MCF 10A (cell line): ENCODE measurements around the gene CPNE8. TPM values are rescaled to one million over a fixed set of nuclear protein-coding genes. Genes with fewer than 3 reads are reported as not detected.

Experiments
- BruUV-seq: library from RNA; stranded (reverse); fragments of 400-500 nt; replicated peaks from 2 replicates; lab custom pipeline; 2021; lab: Mats Ljungman, UMichigan
- CTCF ChIA-PET: fragments of 300-600 bp; sonication (Branson Sonifier 250); formaldehyde crosslinking; extraction: SDS; loops from one replicate; lab custom pipeline; 2021; ENCODE audit warnings: antibody characterized with exemption, inconsistent platforms; lab: Yijun Ruan, JAX
- POLR2A ChIA-PET: fragments of 300-600, 350-650 bp; sonication (Branson Sonifier 250); formaldehyde crosslinking; extraction: SDS; loops from one replicate; lab custom pipeline; 2020; ENCODE audit warnings: antibody characterized with exemption, inconsistent platforms; lab: Yijun Ruan, JAX
- DNase-seq: peaks from one replicate; pipeline ENCODE4 v3.0.0-alpha.2; 2018; ENCODE audit not compliant: unreplicated experiment
- H3K27ac Mint-ChIP-seq: one replicate; pipeline ENCODE4 v1.8.0; 2022; ENCODE audit warnings: mild to moderate bottlenecking, low read depth, mixed read lengths; ENCODE audit not compliant: unreplicated experiment
- H3K27me3 Mint-ChIP-seq: one replicate; pipeline ENCODE4 v1.8.0; 2022; ENCODE audit warnings: mixed read lengths; ENCODE audit not compliant: insufficient read depth, unreplicated experiment
- H3K36me3 Mint-ChIP-seq: one replicate; pipeline ENCODE4 v1.8.0; 2022; ENCODE audit warnings: mild to moderate bottlenecking, moderate library complexity, mixed read lengths; ENCODE audit not compliant: insufficient read depth, unreplicated experiment
- H3K4me1 Mint-ChIP-seq: one replicate; pipeline ENCODE4 v1.8.0; 2022; ENCODE audit warnings: mixed read lengths; ENCODE audit not compliant: insufficient read depth, unreplicated experiment
- H3K4me3 Mint-ChIP-seq: one replicate; pipeline ENCODE4 v1.8.0; 2022; ENCODE audit warnings: mild to moderate bottlenecking, moderate library complexity, mixed read lengths; ENCODE audit not compliant: unreplicated experiment
- H3K9me3 Mint-ChIP-seq: one replicate; pipeline ENCODE4 v1.8.0; 2022; ENCODE audit warnings: mixed read lengths; ENCODE audit not compliant: unreplicated experiment
- CTCF ChIP-seq: fragments of 200-600 bp; IDR thresholded peaks from one replicate; pipeline ENCODE4 v1.8.0; 2022; ENCODE audit warnings: antibody characterized with exemption, mild to moderate bottlenecking; ENCODE audit not compliant: unreplicated experiment
- intact Hi-C: fragments of 100-400 bp; cut with micrococcal nuclease; formaldehyde crosslinking; loops from 2 replicates; pipeline ENCODE4 v1.14.1; 2022
- total RNA-seq: library from RNA; stranded (reverse); gene quantifications from 2 replicates; pipeline ENCODE4 v1.2.3, GENCODE V29; 2022

The CPNE8 gene
- total RNA-seq, 1 experiment from 2014 or later = 17.0 TPM

- CTCF ChIA-PET = interaction anchor here (0.5 to 1.9 kb wide), 4 partner anchors 10 to 362 kb away, joined by 3 to 9 read pairs (median 3); partner anchors contain the start of gene CPNE8
- no peak overlapping the region for H3K27ac Mint-ChIP-seq
- H3K9me3 Mint-ChIP-seq = no peaks in the 10 kb centered on the region
These were observed 17.6 kb downstream of the CPNE8 start for GRCh38 chr12:38887770-38888169.

GRCh38 chr12:38886931-38887330 is 18.5 kb downstream of the CPNE8 start:
- H3K4me3 Mint-ChIP-seq = no peak overlapping the region
- H3K27me3 Mint-ChIP-seq = no peaks in the 10 kb centered on the region
- no peaks in the 10 kb centered on the region for H3K9me3 Mint-ChIP-seq
- no peak overlapping the region for H3K27ac Mint-ChIP-seq
- ChIA-PET CTCF (interaction anchor here (0.9 kb wide), 1 partner anchor 16 kb away, joined by 3 read pairs; no protein-coding TSS in a partner anchor), POLR2A (no interaction called here)
- intact Hi-C loops = no loop called here
- BruUV-seq = no TSS peak
- H3K4me1 Mint-ChIP-seq = peaks cover 25% of the 10 kb centered on the region
- TF ChIP-seq CTCF = no peak
- DNase-seq = no peak
- no peaks in the 10 kb centered on the region for H3K36me3 Mint-ChIP-seq

More at GRCh38 chr12:38887770-38888169, 17.6 kb downstream of the CPNE8 start:
- no peak for DNase-seq
- Mint-ChIP-seq H3K27me3 (no peaks in the 10 kb centered on the region), H3K4me3 (no peak overlapping the region), H3K36me3 (no peaks in the 10 kb centered on the region), H3K4me1 (peaks cover 31% of the 10 kb centered on the region)
- POLR2A ChIA-PET = interaction anchor here (0.8 to 0.9 kb wide), 3 partner anchors 9 to 112 kb away, joined by 3 read pairs; no protein-coding TSS in a partner anchor
- no TSS peak for BruUV-seq
- no peak for TF ChIP-seq CTCF
- intact Hi-C loops = no loop called here

GRCh38 chr12:38886064-38886463 is 19.3 kb downstream of the CPNE8 start:
- Mint-ChIP-seq H3K4me1 (peaks cover 22% of the 10 kb centered on the region), H3K27ac (peak overlapping the region; percentile 66), H3K4me3 (no peak overlapping the region), H3K36me3 (no peaks in the 10 kb centered on the region), H3K9me3 (no peaks in the 10 kb centered on the region), H3K27me3 (no peaks in the 10 kb centered on the region)
- no TSS peak for BruUV-seq
- DNase-seq = peak; percentile 86
- ChIA-PET POLR2A (interaction anchor here (2.0 kb wide), 1 partner anchor 19 kb away, joined by 12 read pairs; the partner anchor contains the start of gene CPNE8), CTCF (interaction anchor here (1.2 to 1.6 kb wide), 2 partner anchors 14 to 109 kb away, joined by 5 to 6 read pairs; no protein-coding TSS in a partner anchor)
- TF ChIP-seq CTCF = no peak
- intact Hi-C loops = no loop called here

- POLR2A ChIA-PET = interaction anchor here (0.7 to 2.0 kb wide), 2 partner anchors 21 to 497 kb away, joined by 3 to 12 read pairs; partner anchors contain the start of gene CPNE8
These were observed 20.7 kb downstream of the CPNE8 start for GRCh38 chr12:38884666-38885065.

More at GRCh38 chr12:38884666-38885065, 20.7 kb downstream of the CPNE8 start:
- H3K9me3 Mint-ChIP-seq = no peaks in the 10 kb centered on the region
- no peak for DNase-seq
- H3K4me1 Mint-ChIP-seq = peaks cover 22% of the 10 kb centered on the region
- no TSS peak for BruUV-seq
- H3K27ac Mint-ChIP-seq = no peak overlapping the region
- no peak for TF ChIP-seq CTCF
- no peaks in the 10 kb centered on the region for H3K36me3 Mint-ChIP-seq
- intact Hi-C loops = no loop called here
- H3K4me3 Mint-ChIP-seq = no peak overlapping the region
- no peaks in the 10 kb centered on the region for H3K27me3 Mint-ChIP-seq
- CTCF ChIA-PET = interaction anchor here (0.7 to 1.6 kb wide), 5 partner anchors 10 to 220 kb away, joined by 3 to 6 read pairs (median 4); no protein-coding TSS in a partner anchor
